SW 1271 (cell line): ENCODE results near the gene ATP5MK.
A peak's percentile ranks its signal among the peaks of the same experiment; 100 is the strongest.
"Not testable (repeated sequence)": the region's sequence is repeated elsewhere in the genome, so short reads cannot be mapped to it uniquely, and the experiment has no call there.

Experiments used
- DNase-seq, 2 experiments: peaks; one replicate each; lab custom pipeline; 2025; lab: John Stamatoyannopoulos, UW

The ATP5MK gene

DNA sequence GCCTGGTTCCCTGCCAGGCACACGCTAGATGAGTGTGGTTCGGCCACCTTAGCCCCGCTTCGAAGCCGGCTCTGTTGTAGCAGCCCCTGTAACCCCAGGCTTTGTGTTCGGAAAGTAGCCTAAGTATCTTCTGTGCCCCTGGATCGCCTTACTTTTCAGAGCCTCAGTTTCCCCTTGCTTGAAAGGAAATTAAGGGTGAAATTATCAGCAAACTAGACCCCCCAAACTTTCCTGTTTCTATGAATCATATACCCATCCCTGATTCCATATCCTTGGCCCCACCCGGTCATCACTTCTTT is 463 bp upstream of the ATP5MK start:
- no peak for DNase-seq

DNA sequence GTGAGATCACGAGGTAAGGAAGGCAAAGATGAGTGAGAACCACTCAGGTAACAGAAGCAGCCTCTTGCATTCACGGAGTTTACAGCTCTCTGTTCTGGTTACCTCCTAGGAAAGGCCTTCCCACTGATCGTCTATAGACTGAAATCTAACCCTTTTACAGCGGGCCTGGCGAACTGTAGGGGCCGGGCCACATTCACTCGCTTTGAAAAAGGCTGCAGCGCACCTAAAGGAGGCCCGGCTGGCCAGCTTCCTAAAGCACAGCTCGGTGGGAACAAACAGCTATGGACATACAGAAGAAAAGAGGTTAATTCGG is 565 bp downstream of the ATP5MK start:
- no peak for DNase-seq

GRCh38 chr10:103394180-103394579 is 2.1 kb downstream of the ATP5MK start:
- no peak for DNase-seq

- no peak for DNase-seq
These were observed 13.5 kb downstream of the ATP5MK start for GRCh38 chr10:103382769-103383168.

DNA sequence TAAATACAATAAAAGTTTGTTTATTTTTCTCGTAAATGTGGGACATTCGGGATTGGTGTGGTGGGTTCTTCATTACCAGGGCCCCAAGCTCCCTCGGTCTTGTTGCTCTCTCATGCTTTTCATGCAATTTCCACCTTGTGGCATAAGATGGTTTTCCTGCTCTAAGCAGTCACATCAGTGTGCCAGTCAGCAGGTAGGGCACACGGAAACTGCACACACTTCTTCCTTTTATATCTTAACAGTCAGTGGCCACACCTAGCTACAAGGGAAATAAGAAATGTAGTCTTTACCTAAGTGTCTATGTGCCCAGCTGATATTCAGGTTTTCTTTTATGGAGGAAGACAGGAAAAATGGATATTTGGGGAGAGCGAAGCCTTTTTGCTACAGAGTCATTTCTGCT is 22.0 kb downstream of the ATP5MK start:
- no peak for DNase-seq

- no peak for DNase-seq
These were observed 22.7 kb downstream of the ATP5MK start for GRCh38 chr10:103373544-103373943.

DNA sequence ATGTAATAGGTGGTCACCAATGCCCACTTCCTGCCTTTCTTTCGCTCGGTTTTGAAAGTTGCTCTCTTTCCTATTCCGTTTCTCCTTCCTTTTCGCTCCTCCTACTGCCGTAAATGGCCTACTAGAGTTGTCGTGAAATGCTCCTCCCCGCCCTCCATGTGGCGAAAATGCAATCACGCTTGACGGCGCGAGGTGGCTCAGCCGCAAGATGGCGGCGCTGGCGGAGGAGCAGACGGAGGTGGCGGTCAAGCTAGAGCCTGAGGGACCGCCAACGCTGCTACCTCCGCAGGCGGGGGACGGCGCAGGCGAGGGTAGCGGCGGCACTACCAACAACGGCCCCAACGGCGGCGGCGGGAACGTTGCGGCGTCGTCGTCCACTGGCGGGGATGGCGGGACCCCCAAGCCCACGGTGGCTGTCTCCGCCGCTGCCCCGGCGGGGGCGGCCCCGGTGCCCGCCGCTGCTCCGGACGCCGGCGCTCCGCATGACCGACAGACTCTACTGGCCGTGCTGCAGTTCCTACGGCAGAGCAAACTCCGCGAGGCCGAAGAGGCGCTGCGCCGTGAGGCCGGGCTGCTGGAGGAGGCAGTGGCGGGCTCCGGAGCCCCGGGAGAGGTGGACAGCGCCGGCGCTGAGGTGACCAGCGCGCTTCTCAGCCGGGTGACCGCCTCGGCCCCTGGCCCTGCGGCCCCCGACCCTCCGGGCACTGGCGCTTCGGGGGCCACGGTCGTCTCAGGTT is 28.3 kb downstream of the ATP5MK start, which contains the start of gene TAF5:
Gene TAF5, plus strand, starts transcription at position 195 of the 737 bp plus-strand sequence. Its CDS starts 14 bp downstream, at position 209.
- peak; percentile 83 to 95 for DNase-seq

DNA sequence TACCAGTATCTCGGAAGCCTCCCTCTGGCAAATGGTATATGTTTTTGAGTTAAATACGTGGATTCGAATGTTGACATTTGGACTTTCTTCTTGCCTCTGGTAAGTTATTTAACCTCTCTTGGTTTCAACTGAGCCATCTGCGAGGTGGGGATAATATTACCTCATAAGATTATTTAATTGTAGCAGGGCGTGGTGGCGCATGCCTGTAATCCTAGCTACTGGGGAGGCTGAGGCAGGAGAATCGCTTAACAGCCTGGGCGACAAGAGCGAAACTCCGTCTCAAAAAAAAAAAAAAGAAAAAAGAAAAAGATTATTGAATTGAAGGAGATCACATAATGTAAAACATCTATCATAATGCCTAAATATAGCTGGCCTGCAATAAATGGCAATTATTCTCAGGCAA is 28.9 kb downstream of the ATP5MK start:
- DNase-seq = no peak

DNA sequence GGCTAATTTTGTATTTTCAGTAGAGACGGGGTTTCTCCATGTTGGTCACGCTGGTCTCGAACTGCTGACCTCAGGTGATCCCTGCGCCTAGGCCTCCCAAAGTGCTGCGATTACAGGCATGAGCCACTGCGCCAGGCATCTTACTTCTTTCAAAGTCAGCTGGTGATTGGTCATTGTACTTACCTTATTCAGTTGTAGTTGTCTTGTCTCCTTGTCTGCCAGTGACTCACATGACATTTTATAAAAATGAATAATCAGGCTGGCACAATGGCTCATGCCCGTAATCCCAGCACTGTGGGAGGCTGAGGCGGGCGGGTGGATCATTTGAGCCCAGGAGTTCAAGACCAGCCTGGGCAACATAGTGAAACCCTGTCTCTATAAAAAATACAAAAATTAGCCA is 35.5 kb downstream of the ATP5MK start:
- DNase-seq = peak in 1 of 2 experiments; percentile 41

DNA sequence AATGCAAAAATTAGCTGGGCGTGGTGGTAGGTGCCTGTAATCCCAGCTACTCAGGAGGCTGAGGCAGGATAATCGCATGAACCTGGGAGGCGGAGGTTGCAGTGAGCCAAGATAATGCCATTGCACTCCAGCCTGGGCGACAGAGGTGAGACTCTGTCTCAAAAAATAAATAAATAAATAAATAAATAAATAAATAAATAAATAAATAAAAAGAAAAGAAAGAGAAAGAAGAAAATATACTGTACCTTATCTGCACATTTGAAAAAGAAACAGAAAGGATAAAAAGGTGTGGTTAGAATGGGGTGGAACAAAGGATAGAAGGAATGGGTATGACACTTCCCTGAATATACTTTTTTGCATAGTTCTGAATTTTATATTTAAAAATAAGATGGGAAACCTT is 36.8 kb downstream of the ATP5MK start:
- not testable (repeated sequence) for DNase-seq

GRCh38 chr10:103355906-103356599 is 40.2 kb downstream of the ATP5MK start:
- DNase-seq = no peak

DNA sequence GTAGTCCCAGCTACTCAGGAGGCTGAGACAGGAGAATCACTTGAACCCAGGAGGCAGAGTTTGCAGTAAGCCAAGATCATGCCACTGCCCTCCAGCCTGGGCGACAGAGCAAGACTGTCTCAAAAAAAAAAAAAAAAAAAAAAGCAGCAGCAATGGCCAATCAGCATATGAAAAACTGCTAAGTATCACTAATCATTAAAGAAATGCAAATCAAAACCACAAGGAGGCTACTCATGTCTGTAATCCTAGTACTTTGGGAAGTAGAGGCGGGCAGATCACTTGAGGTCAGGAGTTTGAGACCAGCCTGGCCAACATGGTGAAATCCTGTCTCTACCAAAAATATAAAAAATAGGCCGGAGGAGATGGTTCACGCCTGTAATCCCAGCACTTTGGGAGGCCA is 41.7 kb downstream of the ATP5MK start:
- DNase-seq = not testable (repeated sequence)

DNA sequence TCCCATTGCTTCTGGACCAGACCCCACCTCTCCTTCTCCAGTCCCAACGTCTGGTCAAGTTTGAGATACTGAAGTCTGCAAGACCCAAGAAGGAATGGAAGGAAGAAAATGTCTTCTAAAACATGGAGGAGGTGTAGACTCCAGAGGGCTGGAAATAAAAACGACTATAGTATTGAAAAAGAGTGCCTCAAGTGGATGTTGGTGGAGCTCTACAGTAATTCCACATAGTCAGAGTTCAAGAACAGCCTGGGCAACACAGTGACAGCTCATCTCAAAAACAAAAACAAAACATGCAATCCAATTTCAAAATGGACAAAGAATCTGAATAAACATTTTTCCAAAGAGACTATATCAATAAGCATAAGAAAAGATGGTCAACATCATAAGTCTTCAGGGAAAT is 43.0 kb downstream of the ATP5MK start:
- peak in 1 of 2 experiments; percentile 12 for DNase-seq

GRCh38 chr10:103350517-103351260 is 45.6 kb downstream of the ATP5MK start, which contains the start of gene PCGF6:
Gene PCGF6 (minus strand): TSS chr10:103351140. CDS start chr10:103351066, 74 bp downstream.
- peak in 1 of 2 experiments; percentile 58 for DNase-seq

GRCh38 chr10:103350175-103350516 is 46.1 kb downstream of the ATP5MK start:
- no peak for DNase-seq
